ENCODE results near the gene FGF18. TPM values are rescaled to one million over a fixed set of nuclear protein-coding genes. Genes with fewer than 3 reads are reported as not detected.

FGF18 gene
- total and polyA plus RNA-seq, 9 of the 15 experiments (the other 6 are each of a cell fraction or from before 2014, with no cell fraction given), result 0.05 to 0.18 (median 0.11) TPM; not detected in 6

- intact Hi-C loops (cut with micrococcal nuclease) (no loop called here), in situ Hi-C loops (cut with MboI) (no loop called here)
- H2AFZ ChIP-seq (ENCODE audit: low read depth, low read length), result no peak overlapping the region
- BruUV-seq (replicated peaks), result no TSS peak
- H3K4me3 ChIP-seq, result no peak overlapping the region
- no peak overlapping the region for H3K27ac ChIP-seq (ENCODE audit: extremely low read depth, low read depth, low read length)
- ChIA-PET CTCF (ENCODE audit: low intra/inter-chr PET ratio) (no interaction called here), POLR2A (interaction anchor here (1.2 to 1.8 kb wide), 2 partner anchors 10 to 16 kb away, joined by 3 to 4 read pairs; no protein-coding TSS in a partner anchor)
- peaks cover 12 to 15% of the 10 kb centered on the region in 2 experiments; a peak in 4 of 5 replicates for H3K4me1 ChIP-seq (replicated peaks in 1 of 2; ENCODE audit: control insufficient read depth in 2 of 2, insufficient read depth in 2 of 2, low read length in 2 of 2)
- WGBS (ENCODE audit: insufficient coverage, low coverage, missing lambda C conversion rate), result 90% methylated on average over 4 of the region's 7 CpGs
- H3K9me1 ChIP-seq (ENCODE audit: control insufficient read depth, insufficient read depth, low read length), result peaks cover 12% of the 10 kb centered on the region
- H3K9ac ChIP-seq (ENCODE audit: insufficient read depth in 1 of 2, low read depth in 2 of 2, low read length in 2 of 2), result no peak overlapping the region
- no peak for TF ChIP-seq CCAR2 (IDR thresholded peaks at IDR 0.05; ENCODE audit: low read depth, low read length)
- TF ChIP-seq ZNF561 (CRISPR knock-in tag; conservative IDR thresholded peaks at IDR 0.05), result no peak
- TF ChIP-seq CEBPB (tag; IDR thresholded peaks at IDR 0.05), result no peak
- peak; percentile 33 for TF ChIP-seq PRDM10 (IDR thresholded peaks at IDR 0.05; ENCODE audit: partially characterized antibody)
- peak; percentile 47; the same call in 1 of the 2 replicates for TF ChIP-seq RBFOX2 (IDR thresholded peaks at IDR 0.05; ENCODE audit: low read depth, low read length)
- peak; percentile 52; the same call in 1 of the 2 replicates for TF ChIP-seq POLR2A (conservative IDR thresholded peaks at IDR 0.05)
- TF ChIP-seq POLR2AphosphoS5 (IDR thresholded peaks at IDR 0.05; ENCODE audit: control insufficient read depth, insufficient read depth, low read depth, low read length), result peak; percentile 22; the same call in 1 of the 2 replicates
- H3K4me2 ChIP-seq (ENCODE audit: insufficient read depth, low read length), result no peak overlapping the region
- DNase-seq (ENCODE audit: extremely low read depth in 1 of 4, low spot score in 3 of 4), result no peak
- ATAC-seq, result no peak
- no peak for FAIRE-seq
- no peaks in the 10 kb centered on the region for H3K27me3 ChIP-seq (ENCODE audit: control insufficient read depth in 2 of 2, insufficient read depth in 2 of 2, low read length in 2 of 2)
- H4K20me1 ChIP-seq (replicated peaks; ENCODE audit: control insufficient read depth, insufficient read depth, low read length), result peaks cover 92% of the 10 kb centered on the region
- H3K79me2 ChIP-seq (ENCODE audit: control insufficient read depth, insufficient read depth, low read length), result peaks cover 100% of the 10 kb centered on the region
- no peaks in the 10 kb centered on the region for H3K9me3 ChIP-seq (replicated peaks; ENCODE audit: control insufficient read depth, insufficient read depth, low read depth, low read length)
- peaks cover 100% of the 10 kb centered on the region for H3K36me3 ChIP-seq (ENCODE audit: control insufficient read depth, insufficient read depth, low read length)
Measured at GRCh38 chr5:171395042-171395441, 24.4 kb upstream of the FGF18 start.
